Natural killer cell (primary cell): ENCODE results near the gene TNFSF8. TPM values are rescaled to one million over a fixed set of nuclear protein-coding genes. Genes with fewer than 3 reads are reported as not detected.

Experiments used
- ATAC-seq, 3 donors: fragments of 150-1000 bp in 2 of 3; fragments of 200-7000 bp in 1 of 3; cut with Tn5 transposase; 1 replicate in 1 of 3; 2 replicates in 2 of 3; pipeline ENCODE4 v1.10.0; 2021; ENCODE audit warnings: mild to moderate bottlenecking in 2 of 3, moderate library complexity in 2 of 3
- DNase-seq, 2 donors: peaks; one replicate each; pipeline versions ENCODE4 v3.0.0 to v3.0.0-alpha.2; 2013 to 2021; ENCODE audit warnings: mixed read lengths in 1 of 2
- H3K27ac ChIP-seq: one replicate; pipeline ENCODE4 v1.5.1; 2013; ENCODE audit warnings: mild to moderate bottlenecking, low read length
- H3K27me3 ChIP-seq: one replicate; pipeline ENCODE4 v1.6.1; 2013; ENCODE audit warnings: low read length; ENCODE audit not compliant: control insufficient read depth, insufficient read depth
- H3K36me3 ChIP-seq: one replicate; pipeline ENCODE4 v1.6.1; 2013; ENCODE audit warnings: low read length; ENCODE audit not compliant: control insufficient read depth, insufficient read depth
- H3K4me1 ChIP-seq: one replicate; pipeline ENCODE4 v1.6.1; 2013; ENCODE audit warnings: low read length; ENCODE audit not compliant: control insufficient read depth, insufficient read depth
- H3K4me3 ChIP-seq: one replicate; pipeline ENCODE4 v1.5.1; 2013; ENCODE audit warnings: low read length
- H3K9me3 ChIP-seq: one replicate; pipeline ENCODE4 v1.6.1; 2013; ENCODE audit warnings: low read length; ENCODE audit not compliant: control insufficient read depth, insufficient read depth
- H3K27ac Mint-ChIP-seq, 2 donors: one replicate each; pipeline ENCODE4 v1.8.0; 2022; ENCODE audit warnings: mild to moderate bottlenecking in 2 of 2, mixed read lengths in 2 of 2, moderate library complexity in 1 of 2
- H3K27me3 Mint-ChIP-seq, 2 donors: one replicate each; pipeline ENCODE4 v1.8.0; 2022; ENCODE audit warnings: low read depth in 2 of 2, mixed read lengths in 2 of 2
- H3K36me3 Mint-ChIP-seq: one replicate; pipeline ENCODE4 v1.8.0; 2022; ENCODE audit warnings: mixed read lengths
- H3K4me1 Mint-ChIP-seq, 2 donors: one replicate each; pipeline ENCODE4 v1.8.0; 2022; ENCODE audit warnings: mixed read lengths in 2 of 2
- H3K4me3 Mint-ChIP-seq: one replicate; pipeline ENCODE4 v1.8.0; 2022; ENCODE audit warnings: mild to moderate bottlenecking, moderate library complexity, mixed read lengths
- H3K9me3 Mint-ChIP-seq, 2 donors: one replicate each; pipeline ENCODE4 v1.8.0; 2022; ENCODE audit warnings: mixed read lengths in 2 of 2
- WGBS: methylation state at CpG from one replicate; pipeline ENCODE4 v1.1.7; 2013; ENCODE audit warnings: missing lambda C conversion rate; ENCODE audit not compliant: insufficient coverage; 5-methylcytosine and 5-hydroxymethylcytosine counted together
- intact Hi-C: fragments of 100-400 bp; cut with micrococcal nuclease; formaldehyde crosslinking; loops from one replicate; pipeline ENCODE4 v1.14.2; 2022
- total RNA-seq, 4 donors: library from RNA; stranded (reverse); fragments of 120-200 nt in 1 of 4; gene quantifications; one replicate each; pipeline versions ENCODE4 v1.2.3 to v1.2.4, GENCODE V29; 2013 to 2022
- TF ChIP-seq, protein P1 (sequence below): fragments of 200-600 bp; IDR thresholded peaks from one replicate; pipeline ENCODE4 v1.8.0; 2022; ENCODE audit warnings: antibody characterized with exemption

Gene TNFSF8
- total RNA-seq, 3 donors from 2014 or later (not counting 1 experiment from before 2014, with no cell fraction given) = 4.2 to 6.0 (median 4.8) TPM

DNA sequence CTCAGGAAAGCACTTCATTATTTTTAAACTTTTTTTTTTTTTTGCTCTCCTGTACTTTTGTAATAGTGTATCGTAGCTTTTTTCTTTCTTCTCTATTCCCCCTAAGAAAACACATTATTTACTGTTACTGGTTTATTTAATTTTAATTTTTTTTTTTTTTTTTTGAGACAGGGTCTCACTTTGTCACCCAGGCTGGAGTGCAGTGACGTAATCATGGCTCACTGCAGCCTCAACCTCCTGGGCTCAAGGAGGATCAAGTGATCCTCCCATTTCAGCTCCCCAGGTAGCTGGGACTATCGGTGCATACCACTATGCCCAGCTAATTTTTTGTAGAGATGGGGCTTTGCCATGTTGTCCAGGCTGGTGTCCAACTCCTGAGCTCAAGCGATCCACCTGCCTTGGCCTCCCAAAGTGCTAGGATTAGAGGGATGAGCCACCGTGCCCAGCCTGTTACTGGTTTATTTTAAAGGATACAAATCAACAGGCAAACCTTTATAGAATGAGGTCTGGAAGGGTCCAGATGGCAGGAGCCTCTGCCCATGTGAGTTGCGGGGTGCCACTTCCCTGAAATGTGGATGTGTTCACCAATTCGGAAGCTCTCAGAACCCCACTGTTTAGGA is 75.5 kb downstream of the TNFSF8 start:
- intact Hi-C loops = no loop called here

DNA sequence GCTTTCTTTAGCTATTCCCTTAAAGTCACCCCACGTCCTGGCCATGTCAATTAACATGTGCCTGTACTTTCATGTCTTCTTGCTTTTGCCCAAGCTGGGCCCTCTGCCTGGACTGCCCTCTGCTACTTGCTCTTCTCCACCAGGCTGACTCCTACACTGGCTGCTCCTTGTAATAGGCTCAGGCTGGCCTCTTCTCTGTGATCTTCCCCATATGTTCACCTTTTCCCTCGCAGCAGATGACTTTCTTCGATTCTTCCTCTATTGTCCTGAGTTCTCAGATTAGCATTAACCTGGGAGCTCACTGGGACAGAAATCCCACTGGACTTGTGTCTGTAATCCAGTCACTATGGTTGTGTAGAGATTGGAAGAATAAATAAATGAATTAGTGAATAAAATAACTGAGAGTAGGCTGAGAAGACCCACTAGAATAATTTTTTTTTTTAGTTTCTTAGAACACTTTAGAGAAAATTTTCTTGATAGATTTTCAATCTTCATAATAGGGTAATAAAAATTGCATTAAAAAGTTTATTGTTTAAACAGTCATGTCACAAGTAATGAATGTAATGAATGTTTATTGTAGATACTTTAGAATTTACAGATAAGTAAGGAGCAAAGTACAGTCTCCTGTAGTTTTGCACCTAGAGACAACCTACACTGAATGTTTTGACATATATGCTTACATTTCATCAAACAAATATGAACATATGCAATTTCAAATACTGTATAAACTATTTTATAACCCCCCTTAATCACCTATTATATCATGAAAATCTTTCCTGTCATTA is 77.1 kb downstream of the TNFSF8 start:
- H3K4me1 ChIP-seq = no peaks in the 10 kb centered on the region
- no peaks in the 10 kb centered on the region for H3K36me3 ChIP-seq
- H3K27ac Mint-ChIP-seq = no peak overlapping the region
- H3K36me3 Mint-ChIP-seq = no peaks in the 10 kb centered on the region
- ATAC-seq (no peak), DNase-seq (no peak)
- peaks cover 0 to 8% of the 10 kb centered on the region in 2 donors for H3K4me1 Mint-ChIP-seq
- TF ChIP-seq, protein P1, sequence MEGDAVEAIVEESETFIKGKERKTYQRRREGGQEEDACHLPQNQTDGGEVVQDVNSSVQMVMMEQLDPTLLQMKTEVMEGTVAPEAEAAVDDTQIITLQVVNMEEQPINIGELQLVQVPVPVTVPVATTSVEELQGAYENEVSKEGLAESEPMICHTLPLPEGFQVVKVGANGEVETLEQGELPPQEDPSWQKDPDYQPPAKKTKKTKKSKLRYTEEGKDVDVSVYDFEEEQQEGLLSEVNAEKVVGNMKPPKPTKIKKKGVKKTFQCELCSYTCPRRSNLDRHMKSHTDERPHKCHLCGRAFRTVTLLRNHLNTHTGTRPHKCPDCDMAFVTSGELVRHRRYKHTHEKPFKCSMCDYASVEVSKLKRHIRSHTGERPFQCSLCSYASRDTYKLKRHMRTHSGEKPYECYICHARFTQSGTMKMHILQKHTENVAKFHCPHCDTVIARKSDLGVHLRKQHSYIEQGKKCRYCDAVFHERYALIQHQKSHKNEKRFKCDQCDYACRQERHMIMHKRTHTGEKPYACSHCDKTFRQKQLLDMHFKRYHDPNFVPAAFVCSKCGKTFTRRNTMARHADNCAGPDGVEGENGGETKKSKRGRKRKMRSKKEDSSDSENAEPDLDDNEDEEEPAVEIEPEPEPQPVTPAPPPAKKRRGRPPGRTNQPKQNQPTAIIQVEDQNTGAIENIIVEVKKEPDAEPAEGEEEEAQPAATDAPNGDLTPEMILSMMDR = no peak
- no peaks in the 10 kb centered on the region for H3K9me3 ChIP-seq
- 95% methylated on average over 3 of the region's 3 CpGs for WGBS
- no peaks in the 10 kb centered on the region for H3K9me3 Mint-ChIP-seq
- H3K27me3 ChIP-seq = no peaks in the 10 kb centered on the region
- H3K27ac ChIP-seq = no peak overlapping the region
- intact Hi-C loops = no loop called here
- peaks cover 3 to 7% of the 10 kb centered on the region in 2 donors for H3K27me3 Mint-ChIP-seq
- H3K4me3 Mint-ChIP-seq = no peak overlapping the region
- no peak overlapping the region for H3K4me3 ChIP-seq

More for the DNA sequence above, 75.5 kb downstream of the TNFSF8 start:
- Mint-ChIP-seq H3K36me3 (no peaks in the 10 kb centered on the region), H3K27me3 (peaks cover 7 to 10% of the 10 kb centered on the region in 2 donors), H3K9me3 (no peaks in the 10 kb centered on the region), H3K27ac (no peak overlapping the region), H3K4me1 (peaks cover 0 to 8% of the 10 kb centered on the region in 2 donors), H3K4me3 (no peak overlapping the region)
- ATAC-seq (no peak), DNase-seq (no peak)
- Histone ChIP-seq H3K27me3 (no peaks in the 10 kb centered on the region), H3K36me3 (no peaks in the 10 kb centered on the region), H3K27ac (no peak overlapping the region), H3K4me1 (no peaks in the 10 kb centered on the region), H3K9me3 (no peaks in the 10 kb centered on the region), H3K4me3 (no peak overlapping the region)
- TF ChIP-seq, protein P1 = no peak
- WGBS = 91% methylated on average over 6 of the region's 7 CpGs

DNA sequence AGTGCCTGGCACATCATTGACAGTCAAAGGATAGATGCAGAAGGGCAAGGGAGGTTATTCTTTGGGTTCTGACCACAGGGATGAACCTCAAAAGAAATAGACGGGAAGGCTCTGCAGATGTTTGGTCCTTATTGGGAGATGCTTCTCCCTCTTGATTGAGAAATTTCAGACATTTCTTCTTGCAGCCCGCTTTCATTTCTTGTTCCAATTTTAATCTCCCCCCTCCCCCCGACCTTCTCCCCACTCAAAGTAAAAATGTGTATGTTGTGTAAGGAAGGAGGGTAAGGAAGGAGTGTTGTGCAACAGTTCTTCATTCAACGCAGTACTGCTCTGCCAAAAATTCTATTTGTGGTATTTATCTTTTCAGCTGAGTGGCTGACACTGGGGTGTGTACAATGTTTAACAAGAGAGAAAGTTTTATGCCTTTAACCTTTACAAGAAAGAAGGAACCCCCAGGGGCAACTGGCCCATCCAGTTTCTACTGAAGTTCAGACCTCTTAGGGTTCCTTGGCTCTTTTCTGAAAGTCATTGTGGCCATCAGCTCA is 78.3 kb downstream of the TNFSF8 start:
- Mint-ChIP-seq H3K27me3 (peaks cover 3 to 7% of the 10 kb centered on the region in 2 donors), H3K4me1 (peaks cover 0 to 8% of the 10 kb centered on the region in 2 donors), H3K27ac (no peak overlapping the region), H3K9me3 (no peaks in the 10 kb centered on the region), H3K36me3 (no peaks in the 10 kb centered on the region), H3K4me3 (no peak overlapping the region)
- WGBS = 65% methylated on average over 2 of the region's 4 CpGs
- H3K4me1 ChIP-seq = no peaks in the 10 kb centered on the region
- no peak overlapping the region for H3K27ac ChIP-seq
- intact Hi-C loops = no loop called here
- no peaks in the 10 kb centered on the region for H3K27me3 ChIP-seq
- no peaks in the 10 kb centered on the region for H3K36me3 ChIP-seq
- no peak overlapping the region for H3K4me3 ChIP-seq
- ATAC-seq = no peak
- TF ChIP-seq, protein P1 = no peak
- DNase-seq = no peak
- H3K9me3 ChIP-seq = no peaks in the 10 kb centered on the region
